ENCODE results near the gene PSMD7. TPM values are rescaled to one million over a fixed set of nuclear protein-coding genes. Genes with fewer than 3 reads are reported as not detected.

The PSMD7 gene
- total and polyA plus RNA-seq, 10 of the 15 experiments (the other 5 are each of a cell fraction or from before 2014, with no cell fraction given) = 64.3 to 199 (median 100) TPM

- FAIRE-seq = no peak
- H3K4me1 ChIP-seq (ENCODE audit: control insufficient read depth, insufficient read depth, low read length) = no peaks in the 10 kb centered on the region
- peaks cover 13 to 54% of the 10 kb centered on the region in 2 experiments for H3K36me3 ChIP-seq (ENCODE audit: control insufficient read depth in 2 of 2, insufficient read depth in 2 of 2, low read length in 1 of 2)
- ChIA-PET POLR2A (no interaction called here), CTCF (interaction anchor here (0.6 to 2.2 kb wide), 9 partner anchors 11 to 815 kb away, joined by 3 to 7 read pairs (median 3); no protein-coding TSS in a partner anchor), SMC1A (ENCODE audit: uncharacterized antibody, unreplicated experiment) (interaction anchor here (1.0 to 1.6 kb wide), 2 partner anchors 320 to 400 kb away, joined by 3 to 4 read pairs; no protein-coding TSS in a partner anchor), RAD21 (ENCODE audit: unreplicated experiment) (interaction anchor here (1.3 kb wide), 1 partner anchor 240 kb away, joined by 3 read pairs; no protein-coding TSS in a partner anchor)
- no peaks in the 10 kb centered on the region for H3K9me3 ChIP-seq (replicated peaks; ENCODE audit: control insufficient read depth, insufficient read depth, low read length)
- no peaks in the 10 kb centered on the region for H4K20me1 ChIP-seq (ENCODE audit: control insufficient read depth, insufficient read depth)
- intact Hi-C loops (cut with micrococcal nuclease; ENCODE audit: unreplicated experiment) (no loop called here), in situ Hi-C loops (cut with MboI) (loop anchor here (5.0 kb wide), 1 partner anchor 132 kb away; no protein-coding TSS in a partner anchor)
- H3K27ac ChIP-seq (ENCODE audit: control insufficient read depth, insufficient read depth) = no peak overlapping the region
- no peak for TF ChIP-seq MAX (IDR thresholded peaks at IDR 0.05; ENCODE audit: low read depth, low read length)
- TF ChIP-seq ZBTB4 (CRISPR knock-in tag; IDR thresholded peaks at IDR 0.05) = no peak
- TF ChIP-seq FOS (IDR thresholded peaks at IDR 0.05; ENCODE audit: borderline replicate concordance, extremely low read depth, insufficient read length) = no peak
- no peak for TF ChIP-seq SMARCA5 (IDR thresholded peaks at IDR 0.05)
- TF ChIP-seq SUZ12 (IDR thresholded peaks at IDR 0.05; ENCODE audit: unreplicated experiment) = no peak
- no peak for TF ChIP-seq HDGF (IDR thresholded peaks at IDR 0.05)
- no peak for TF ChIP-seq MXI1 (IDR thresholded peaks at IDR 0.05; ENCODE audit: low read depth, low read length)
- TF ChIP-seq BCLAF1 (IDR thresholded peaks at IDR 0.05) = no peak
- TF ChIP-seq HDAC2 (IDR thresholded peaks at IDR 0.05) = no peak
- 94% methylated on average over 2 of the region's 2 CpGs for WGBS (ENCODE audit: insufficient coverage, insufficient replicate concordance, low lambda C conversion rate, missing lambda C conversion rate)
- peaks cover 2% of the 10 kb centered on the region; the same call in 1 of the 2 replicates for H3K79me2 ChIP-seq (ENCODE audit: control insufficient read depth, insufficient read depth, low read length)
- H2AFZ ChIP-seq (ENCODE audit: control insufficient read depth, low read depth, low read length) = no peak overlapping the region
- BruUV-seq (replicated peaks) = no TSS peak
- no peak overlapping the region for H3K9ac ChIP-seq (ENCODE audit: control insufficient read depth, insufficient read depth, low read length)
- no peak for ATAC-seq
- H3K4me2 ChIP-seq (ENCODE audit: control insufficient read depth, insufficient read depth) = no peak overlapping the region
- H3K27me3 ChIP-seq (replicated peaks in 1 of 2; ENCODE audit: control insufficient read depth in 2 of 2, insufficient read depth in 2 of 2, low read length in 1 of 2) = no peaks in the 10 kb centered on the region
- DNase-seq (ENCODE audit: low read depth, low spot score) = no peak
- H3K4me3 ChIP-seq = no peak overlapping the region
These were observed 8.2 kb downstream of the PSMD7 start for GRCh38 chr16:74304835-74305176.
